AG09319 (cell line): ENCODE results near the gene MAN1A2.

ENCODE experiments used
- DNase-seq: peaks from one replicate; pipeline ENCODE4 v3.0.0-alpha.2; 2010; ENCODE audit warnings: low read depth; ENCODE audit errors: extremely low read depth
- CTCF ChIP-seq: IDR thresholded peaks from 2 replicates; pipeline ENCODE4 v1.5.1; 2011; ENCODE audit warnings: low read depth, mild to moderate bottlenecking, inconsistent platforms, low read length, moderate library complexity

The MAN1A2 gene

GRCh38 chr1:117412472-117412871 lies 45.2 kb downstream of the MAN1A2 start:
- no peak for DNase-seq
- TF ChIP-seq CTCF, result no peak

DNA sequence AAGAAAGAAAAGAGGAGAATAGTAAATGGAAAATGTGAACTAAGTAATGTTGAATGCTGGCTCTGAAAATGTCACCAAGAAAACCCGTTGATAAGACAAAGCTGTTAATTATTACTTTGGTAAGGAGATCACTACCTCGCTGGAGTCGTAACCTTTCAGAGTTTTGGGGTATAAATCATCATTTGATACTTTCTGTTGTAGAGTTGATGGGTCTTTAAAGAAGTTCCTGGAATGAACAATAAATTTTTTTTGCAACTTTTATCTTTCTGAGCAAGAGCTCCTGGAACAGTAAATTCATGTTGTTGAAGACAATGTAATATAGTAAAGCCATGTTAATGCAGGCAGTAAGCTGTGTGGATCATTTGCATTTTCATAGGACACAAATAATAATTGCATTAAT lies 46.2 kb downstream of the MAN1A2 start:
- no peak for TF ChIP-seq CTCF

GRCh38 chr1:117414943-117415342 lies 47.7 kb downstream of the MAN1A2 start:
- TF ChIP-seq CTCF, result no peak

More for the DNA sequence above, 46.2 kb downstream of the MAN1A2 start:
- no peak for DNase-seq

DNA sequence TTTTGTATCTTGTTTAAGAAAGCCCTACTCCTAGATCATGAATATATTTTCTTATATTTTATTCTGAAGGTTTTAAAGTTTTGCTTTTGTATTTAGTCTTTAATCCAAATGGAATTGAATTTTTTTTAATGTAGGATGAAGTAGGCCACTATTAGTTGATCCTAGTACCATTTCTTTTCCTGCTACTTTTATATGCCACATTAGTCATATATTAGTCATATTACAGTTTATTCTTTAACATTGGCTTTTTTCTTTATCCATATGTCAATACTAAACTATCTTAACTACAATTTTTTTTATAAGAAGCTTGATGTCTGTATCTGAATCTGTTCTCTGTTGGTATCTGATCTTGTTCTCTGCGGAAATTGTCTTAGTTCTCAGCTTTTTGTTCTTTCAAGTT lies 48.8 kb downstream of the MAN1A2 start:
- no peak for TF ChIP-seq CTCF
- no peak for DNase-seq

More at GRCh38 chr1:117414943-117415342, 47.7 kb downstream of the MAN1A2 start:
- no peak for DNase-seq

GRCh38 chr1:117416546-117417125 lies 49.4 kb downstream of the MAN1A2 start:
- DNase-seq, result no peak
- no peak for TF ChIP-seq CTCF

- no peak for DNase-seq
- no peak for TF ChIP-seq CTCF
Observed at GRCh38 chr1:117425050-117425734, 57.9 kb downstream of the MAN1A2 start.

DNA sequence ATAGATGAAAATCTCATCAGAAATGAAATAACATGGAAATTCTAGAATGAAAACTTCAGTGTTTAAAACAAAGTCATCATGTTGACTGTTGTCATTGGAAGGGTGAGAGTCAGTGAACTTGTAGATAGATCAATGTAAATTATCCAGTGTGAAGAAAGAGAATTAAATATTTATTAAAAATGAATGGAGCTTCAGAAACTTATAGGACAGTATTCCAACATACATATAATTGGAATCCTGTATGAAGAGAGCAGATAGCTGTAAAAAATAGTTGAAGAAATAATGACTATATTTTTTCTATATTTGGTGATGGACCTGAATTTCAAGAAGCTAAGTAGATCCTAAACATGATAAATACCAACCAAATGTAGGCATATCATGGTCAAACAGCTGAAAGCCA lies 60.0 kb downstream of the MAN1A2 start:
- no peak for DNase-seq
- no peak for TF ChIP-seq CTCF
